ENCODE measurements around the gene RNASEH2B. TPM values are rescaled to one million over a fixed set of nuclear protein-coding genes. Genes with fewer than 3 reads are reported as not detected.
A peak's percentile ranks its signal among the peaks of the same experiment; 100 is the strongest.

RNASEH2B gene
- total RNA-seq, 3 donors from 2014 or later, result 26.7 to 57.6 (median 31.6) TPM

GRCh38 chr13:50908371-50908770 is 1.2 kb upstream of the RNASEH2B start:
- TF ChIP-seq, protein P1, sequence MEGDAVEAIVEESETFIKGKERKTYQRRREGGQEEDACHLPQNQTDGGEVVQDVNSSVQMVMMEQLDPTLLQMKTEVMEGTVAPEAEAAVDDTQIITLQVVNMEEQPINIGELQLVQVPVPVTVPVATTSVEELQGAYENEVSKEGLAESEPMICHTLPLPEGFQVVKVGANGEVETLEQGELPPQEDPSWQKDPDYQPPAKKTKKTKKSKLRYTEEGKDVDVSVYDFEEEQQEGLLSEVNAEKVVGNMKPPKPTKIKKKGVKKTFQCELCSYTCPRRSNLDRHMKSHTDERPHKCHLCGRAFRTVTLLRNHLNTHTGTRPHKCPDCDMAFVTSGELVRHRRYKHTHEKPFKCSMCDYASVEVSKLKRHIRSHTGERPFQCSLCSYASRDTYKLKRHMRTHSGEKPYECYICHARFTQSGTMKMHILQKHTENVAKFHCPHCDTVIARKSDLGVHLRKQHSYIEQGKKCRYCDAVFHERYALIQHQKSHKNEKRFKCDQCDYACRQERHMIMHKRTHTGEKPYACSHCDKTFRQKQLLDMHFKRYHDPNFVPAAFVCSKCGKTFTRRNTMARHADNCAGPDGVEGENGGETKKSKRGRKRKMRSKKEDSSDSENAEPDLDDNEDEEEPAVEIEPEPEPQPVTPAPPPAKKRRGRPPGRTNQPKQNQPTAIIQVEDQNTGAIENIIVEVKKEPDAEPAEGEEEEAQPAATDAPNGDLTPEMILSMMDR (IDR thresholded peaks at IDR 0.05), result no peak
- Histone ChIP-seq H3K9me3 (no peaks in the 10 kb centered on the region), H3K36me3 (ENCODE audit: low read depth) (no peaks in the 10 kb centered on the region), H3K4me1 (ENCODE audit: low read depth) (no peaks in the 10 kb centered on the region), H3K4me3 (no peak overlapping the region)
- no peak for DNase-seq
- ATAC-seq, result no peak
- intact Hi-C loops (cut with DNase I, micrococcal nuclease), result no loop called here

GRCh38 chr13:50910485-50910805 is 854 bp downstream of the RNASEH2B start:
- TF ChIP-seq, protein P1 (IDR thresholded peaks at IDR 0.05), result no peak
- intact Hi-C loops (cut with DNase I, micrococcal nuclease), result loop anchor here in 1 of 2 donors (5.0 to 10.0 kb wide), 2 partner anchors 106 to 378 kb away; no protein-coding TSS in a partner anchor
- H3K4me1 ChIP-seq (ENCODE audit: low read depth), result peaks cover 3% of the 10 kb centered on the region
- peak overlapping the region; percentile 45 for H3K4me3 ChIP-seq
- DNase-seq (no peak), ATAC-seq (peak; percentile 50)
- no peaks in the 10 kb centered on the region for H3K9me3 ChIP-seq
- H3K36me3 ChIP-seq (ENCODE audit: low read depth), result no peaks in the 10 kb centered on the region

DNA sequence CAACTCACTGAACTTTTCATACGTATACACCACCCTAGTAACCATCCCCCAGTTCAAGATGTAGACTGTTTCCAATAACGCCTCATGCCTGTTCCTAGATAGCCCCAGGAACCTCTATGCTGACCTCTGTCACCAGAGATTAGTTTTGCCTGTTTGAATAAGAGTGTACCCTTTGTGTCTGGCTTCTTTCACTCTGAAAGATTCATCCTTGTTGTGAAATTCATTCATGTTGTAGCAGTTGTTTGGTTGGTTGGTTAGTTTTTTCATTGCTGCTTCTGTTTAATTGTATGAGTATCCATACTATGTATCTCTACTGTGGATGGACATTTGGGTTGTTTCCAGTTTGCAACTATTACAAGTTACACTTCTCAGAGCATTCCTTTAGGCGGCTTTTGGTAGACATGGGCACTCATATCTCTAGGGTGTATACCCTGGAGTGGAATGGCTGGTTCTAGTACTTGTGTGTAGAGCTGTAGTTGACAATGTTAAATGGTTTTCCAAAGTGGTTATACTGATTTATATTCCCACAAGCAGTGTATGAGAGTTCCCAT is 1.6 kb downstream of the RNASEH2B start:
- DNase-seq (no peak), ATAC-seq (no peak)
- H3K4me1 ChIP-seq (ENCODE audit: low read depth), result peaks cover 3% of the 10 kb centered on the region
- TF ChIP-seq, protein P1 (IDR thresholded peaks at IDR 0.05), result no peak
- no peaks in the 10 kb centered on the region for H3K36me3 ChIP-seq (ENCODE audit: low read depth)
- intact Hi-C loops (cut with DNase I, micrococcal nuclease), result loop anchor here in 1 of 2 donors (5.0 to 10.0 kb wide), 2 partner anchors 106 to 379 kb away; no protein-coding TSS in a partner anchor
- no peaks in the 10 kb centered on the region for H3K9me3 ChIP-seq
- no peak overlapping the region for H3K4me3 ChIP-seq

GRCh38 chr13:50911937-50912795 is 2.6 kb downstream of the RNASEH2B start:
- no peaks in the 10 kb centered on the region for H3K9me3 ChIP-seq
- TF ChIP-seq, protein P1 (IDR thresholded peaks at IDR 0.05), result peak; percentile 83
- ATAC-seq (peak; percentile 67), DNase-seq (peak; percentile 90 to 96 (median 93))
- no peak overlapping the region for H3K4me3 ChIP-seq
- no peaks in the 10 kb centered on the region for H3K36me3 ChIP-seq (ENCODE audit: low read depth)
- peaks cover 12% of the 10 kb centered on the region for H3K4me1 ChIP-seq (ENCODE audit: low read depth)
- intact Hi-C loops (cut with DNase I, micrococcal nuclease), result loop anchor here in 1 of 2 donors (5.0 to 10.0 kb wide), 2 partner anchors 107 to 380 kb away; no protein-coding TSS in a partner anchor

- Histone ChIP-seq H3K4me1 (ENCODE audit: low read depth) (peaks cover 17% of the 10 kb centered on the region), H3K36me3 (ENCODE audit: low read depth) (no peaks in the 10 kb centered on the region), H3K4me3 (no peak overlapping the region), H3K9me3 (no peaks in the 10 kb centered on the region)
- TF ChIP-seq, protein P1 (IDR thresholded peaks at IDR 0.05), result no peak
- no peak for ATAC-seq
- intact Hi-C loops (cut with DNase I, micrococcal nuclease), result loop anchor here in 1 of 2 donors (5.0 to 10.0 kb wide), 2 partner anchors 108 to 381 kb away; no protein-coding TSS in a partner anchor
- no peak for DNase-seq
Observed at GRCh38 chr13:50912851-50913250, 3.3 kb downstream of the RNASEH2B start.
